SHP77 (cell line): Measurements from ENCODE around the gene SEC11A.
"Not testable (repeated sequence)": the region's sequence is repeated elsewhere in the genome, so short reads cannot be mapped to it uniquely, and the experiment has no call there.

Source experiments
- DNase-seq, 2 experiments: peaks; one replicate each; lab custom pipeline; 2025; lab: John Stamatoyannopoulos, UW

SEC11A gene

DNA sequence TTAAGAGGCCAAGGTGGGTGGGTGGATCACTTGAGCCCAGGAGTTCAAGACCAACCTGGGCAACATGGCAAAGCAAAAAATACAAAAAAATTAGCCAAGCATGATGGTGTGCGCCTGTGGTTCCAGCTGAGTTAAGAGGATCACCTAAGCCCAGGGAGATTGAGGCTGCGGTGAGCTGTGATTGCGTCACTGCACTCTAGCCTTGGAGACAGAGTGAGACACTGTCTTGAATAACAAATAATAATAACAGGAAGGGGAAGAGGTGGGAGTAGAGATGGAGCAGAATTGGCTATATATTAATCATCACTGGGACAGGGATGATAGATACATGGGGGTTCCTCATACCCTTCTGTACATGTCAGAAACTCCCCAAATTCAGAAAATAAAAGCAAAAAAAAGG is 34.1 kb downstream of the SEC11A start:
- DNase-seq, result no peak

DNA sequence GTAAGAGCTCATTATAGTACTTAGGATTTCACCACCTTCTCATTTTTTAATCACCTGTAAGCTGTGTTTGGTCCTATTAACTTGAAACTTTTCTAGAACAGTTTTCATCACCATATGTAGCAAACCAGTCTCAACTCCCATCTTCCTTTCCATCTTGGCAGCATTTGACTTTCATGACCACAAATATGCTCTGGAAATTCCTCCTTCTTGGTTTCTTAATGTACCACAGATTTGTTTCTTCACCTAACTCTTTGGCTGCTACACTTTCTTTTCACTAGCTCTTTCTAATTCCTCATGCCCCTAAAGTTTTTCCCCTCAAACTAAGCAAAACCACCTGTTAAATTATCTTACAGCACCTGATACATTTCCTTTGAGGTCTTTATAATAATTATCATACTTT is 44.7 kb downstream of the SEC11A start:
- no peak for DNase-seq

DNA sequence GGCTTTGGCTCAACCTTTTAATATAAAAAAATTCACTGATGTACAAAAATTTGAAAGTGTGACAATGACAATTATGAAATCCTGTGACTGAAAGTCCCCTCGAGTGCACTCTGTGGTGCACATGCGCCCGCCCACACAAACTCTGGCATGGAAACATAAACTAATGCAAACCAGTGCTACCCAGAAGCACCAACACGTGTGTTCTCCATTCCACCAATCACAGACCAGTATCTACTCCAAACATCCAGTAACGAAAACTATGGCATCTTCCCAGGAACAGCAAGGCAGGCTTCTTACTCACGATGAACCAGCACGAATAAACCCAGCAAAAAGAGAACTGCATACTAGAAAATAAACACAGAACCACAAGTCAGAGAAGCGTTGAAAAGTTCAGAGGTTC is 46.2 kb downstream of the SEC11A start:
- no peak for DNase-seq

DNA sequence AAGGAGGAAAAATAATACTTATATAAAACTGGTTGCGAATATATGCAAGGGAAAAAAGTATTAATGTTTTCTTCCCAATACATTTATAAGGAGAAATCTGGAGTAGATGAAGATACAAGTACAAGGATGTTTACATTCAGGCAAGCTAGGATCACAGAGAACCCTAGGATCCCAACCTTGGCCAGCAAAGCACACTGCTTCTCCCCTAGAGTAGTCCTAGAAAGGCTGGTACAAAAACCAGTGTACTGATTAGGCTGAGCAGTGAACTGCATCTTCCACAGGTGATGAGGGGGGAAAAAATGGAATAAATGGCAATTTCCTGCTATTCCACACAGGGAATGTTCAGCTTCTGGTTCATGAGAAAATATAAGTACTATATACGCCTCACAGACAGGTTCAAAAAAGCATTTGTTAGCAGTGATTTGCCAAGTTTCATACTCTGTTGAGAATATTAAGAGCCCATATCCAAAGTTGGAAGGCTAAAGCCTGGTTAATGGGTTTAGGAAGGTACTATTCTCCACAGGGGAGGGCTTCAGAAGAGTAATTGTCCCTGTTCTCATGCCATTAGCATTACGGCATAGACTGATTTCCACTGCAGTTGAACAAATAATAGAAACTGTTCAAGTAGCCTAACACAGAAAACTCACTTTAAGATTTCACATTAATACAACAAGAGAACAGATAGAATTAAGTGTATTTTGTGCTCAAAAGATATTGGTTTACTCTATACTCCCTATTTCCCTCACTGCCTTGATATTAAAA is 47.5 kb downstream of the SEC11A start:
- no peak for DNase-seq

DNA sequence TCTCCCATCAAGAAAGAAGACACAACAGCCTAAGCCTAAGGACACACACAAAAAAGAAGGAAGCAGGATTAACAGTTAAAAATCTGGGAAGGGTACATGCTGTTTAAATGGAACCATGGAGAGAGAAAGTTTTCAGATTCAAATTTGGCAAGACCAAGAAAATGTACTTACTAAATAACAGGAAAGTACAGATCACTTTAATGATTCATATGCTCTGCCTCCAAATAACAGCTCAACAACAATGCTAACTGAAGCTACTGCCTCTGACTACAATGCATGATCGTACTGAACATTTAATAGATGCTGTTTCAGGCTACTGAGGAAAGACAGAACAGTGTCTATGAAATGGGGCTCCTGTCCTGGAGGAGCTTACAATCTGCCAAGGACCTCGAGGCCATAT is 49.6 kb downstream of the SEC11A start:
- DNase-seq, result no peak

DNA sequence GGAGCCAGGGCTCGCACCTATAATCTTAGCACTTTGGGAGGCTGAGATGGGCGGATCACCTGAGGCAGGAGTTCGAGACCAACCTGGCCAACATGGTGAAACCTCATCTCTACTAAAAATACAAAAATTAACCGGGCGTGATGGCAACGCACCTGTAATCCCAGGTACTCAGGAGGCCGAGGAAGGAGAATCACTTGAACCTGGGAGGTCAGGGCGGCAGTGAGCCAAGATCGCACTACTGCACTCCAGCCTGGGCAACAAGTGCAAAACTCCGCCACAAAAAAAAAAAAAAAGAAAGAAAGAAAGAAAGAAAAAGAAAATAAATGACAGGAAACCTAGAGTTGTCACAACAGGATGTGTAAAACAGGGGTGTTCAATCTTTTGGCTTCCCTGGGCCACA is 54.9 kb downstream of the SEC11A start:
- DNase-seq, result no peak

DNA sequence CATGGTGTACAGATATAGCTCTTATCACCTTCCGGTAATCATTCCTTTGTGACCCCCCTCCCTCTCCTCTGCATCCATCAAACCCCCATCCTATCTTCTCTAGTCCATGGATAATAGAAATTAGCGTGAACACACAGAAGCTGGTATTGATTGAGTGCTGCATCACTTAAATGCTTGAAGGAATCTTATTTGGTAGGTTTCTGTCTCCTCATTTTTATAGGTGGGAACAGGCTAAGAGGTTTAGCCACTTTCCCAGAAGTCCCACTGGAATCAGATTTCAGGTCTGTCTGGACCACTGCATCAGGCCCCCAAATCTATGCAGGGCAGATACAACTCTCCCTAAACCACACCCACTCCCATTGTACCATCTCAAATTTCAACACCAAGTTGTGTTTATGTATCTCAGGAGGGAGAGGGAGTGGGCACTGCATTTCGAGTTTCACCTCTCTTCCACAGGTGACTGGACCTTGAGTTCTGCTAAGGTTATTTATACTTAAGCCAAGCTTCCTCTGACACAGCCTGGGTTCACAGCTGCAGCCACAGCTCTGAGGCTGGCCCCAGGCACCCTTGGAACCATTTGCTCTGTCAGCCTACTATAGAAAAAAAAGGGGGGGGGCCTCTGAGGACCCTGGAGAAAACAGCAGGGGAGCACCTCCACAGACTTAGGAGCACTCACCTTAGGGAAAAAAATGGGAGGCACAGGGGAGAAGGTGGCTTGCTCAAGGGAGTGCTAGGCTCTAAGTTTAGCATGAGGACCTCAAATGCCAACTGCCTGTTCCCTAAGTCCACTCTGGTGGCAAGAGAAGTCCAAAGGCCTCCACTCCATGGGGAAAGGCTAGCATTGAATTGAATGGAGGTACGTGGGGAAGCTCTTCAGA is 55.8 kb downstream of the SEC11A start:
- no peak for DNase-seq

DNA sequence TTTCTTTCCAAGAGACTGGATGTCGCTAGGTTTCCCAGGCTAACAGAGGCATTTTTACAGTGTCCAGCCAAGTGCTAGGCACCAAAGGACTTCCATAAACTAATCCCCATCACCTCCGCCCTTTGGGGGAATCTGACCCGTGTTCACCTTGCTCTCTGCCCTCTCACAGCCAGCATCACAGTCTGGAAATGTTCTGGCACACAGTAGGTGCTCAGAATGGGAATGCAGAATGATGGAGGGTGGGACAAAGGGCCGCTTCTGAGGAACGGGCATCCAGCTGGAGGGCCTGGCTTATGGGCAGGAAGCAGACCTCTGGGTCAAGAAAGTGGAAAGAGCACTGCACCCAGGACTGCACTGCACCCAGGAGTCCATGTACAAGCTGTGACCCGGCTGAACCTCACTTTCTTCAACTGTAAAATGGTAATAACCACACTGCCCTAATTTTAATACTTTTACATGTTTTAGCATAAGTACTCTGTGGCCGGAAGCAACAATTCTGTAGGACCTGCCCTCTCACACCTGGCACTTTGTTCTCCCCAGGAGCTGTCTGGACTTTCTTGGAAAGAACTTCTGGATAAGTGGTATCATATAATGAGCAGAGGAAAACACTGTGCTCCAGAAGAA is 57.0 kb downstream of the SEC11A start:
- no peak for DNase-seq

DNA sequence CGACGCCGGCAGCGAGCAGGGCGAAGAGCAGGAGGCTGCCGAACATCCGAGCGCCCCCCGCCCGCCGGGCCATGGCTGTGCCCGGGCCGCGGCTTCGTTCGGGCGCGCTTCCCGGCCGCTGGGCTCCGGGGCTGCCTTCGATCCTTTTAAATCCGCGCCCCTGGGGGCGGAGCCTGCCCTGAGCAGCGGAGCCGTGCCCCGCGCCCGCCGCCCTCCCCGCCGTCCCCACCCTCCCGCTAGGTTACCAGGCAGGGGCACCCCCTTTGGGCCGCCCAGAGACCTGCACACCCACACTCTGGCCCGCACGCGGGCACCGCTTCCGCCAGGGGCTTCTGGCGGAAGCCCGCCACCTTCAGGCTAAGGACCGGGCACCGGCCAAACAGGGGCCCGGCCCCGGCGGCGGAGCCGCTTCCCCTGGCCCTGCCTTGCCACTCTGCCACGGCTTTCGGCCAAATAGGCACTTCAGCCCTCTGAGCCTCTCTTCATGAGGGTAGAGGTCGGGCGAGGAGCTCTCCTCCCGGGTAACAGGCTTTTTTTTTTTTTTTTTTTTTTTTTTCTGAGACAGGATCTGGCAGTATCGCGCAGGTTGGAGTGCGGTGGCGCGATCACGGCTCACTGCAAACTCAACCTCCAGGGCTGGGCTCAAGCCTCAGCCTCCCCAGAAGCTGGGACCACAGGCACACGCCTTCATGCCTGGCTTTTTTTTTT is 57.7 kb downstream of the SEC11A start, which contains the start of gene NMB:
Gene NMB, minus strand, starts transcription at position 120 of the 708 bp plus-strand sequence. Its CDS starts 47 bp downstream, at position 73.
- peak; percentile 70 to 87 for DNase-seq

DNA sequence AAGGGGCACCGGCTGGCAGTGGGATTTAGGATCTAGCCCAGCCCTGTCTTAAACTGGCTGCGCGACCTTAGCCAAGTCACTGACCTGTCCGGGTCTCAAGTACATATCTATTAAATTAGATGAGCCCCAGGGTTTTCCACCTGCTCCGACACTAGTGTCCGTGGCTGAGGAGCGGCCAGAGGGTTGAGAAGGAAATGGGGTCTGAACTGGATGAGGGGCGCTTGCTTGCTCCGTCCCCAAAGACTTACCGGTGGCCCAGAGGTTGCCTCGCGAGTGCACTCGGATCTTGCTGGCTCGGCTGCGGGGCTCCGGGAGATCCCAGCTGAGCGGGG is 58.2 kb downstream of the SEC11A start:
- no peak for DNase-seq

DNA sequence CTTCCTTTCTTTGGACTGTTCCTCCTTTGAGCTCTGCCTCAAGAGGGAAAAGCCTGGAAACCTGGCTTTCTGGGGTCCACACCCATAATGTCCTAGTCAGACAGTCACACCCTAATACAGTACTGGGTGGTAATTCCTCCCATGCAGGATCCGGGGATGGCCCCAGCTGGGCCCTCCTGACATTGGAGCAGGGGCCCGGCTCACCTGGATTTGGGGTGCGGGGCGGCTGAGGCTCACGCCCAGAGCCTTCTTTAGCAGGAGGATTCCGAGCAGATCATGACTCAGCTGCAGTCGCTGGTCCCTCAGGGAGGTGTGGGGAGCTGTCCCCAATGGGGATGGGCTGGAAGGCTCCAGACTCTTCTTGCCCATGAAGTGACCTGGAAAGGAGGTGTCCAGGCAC is 59.0 kb downstream of the SEC11A start:
- DNase-seq, result no peak

DNA sequence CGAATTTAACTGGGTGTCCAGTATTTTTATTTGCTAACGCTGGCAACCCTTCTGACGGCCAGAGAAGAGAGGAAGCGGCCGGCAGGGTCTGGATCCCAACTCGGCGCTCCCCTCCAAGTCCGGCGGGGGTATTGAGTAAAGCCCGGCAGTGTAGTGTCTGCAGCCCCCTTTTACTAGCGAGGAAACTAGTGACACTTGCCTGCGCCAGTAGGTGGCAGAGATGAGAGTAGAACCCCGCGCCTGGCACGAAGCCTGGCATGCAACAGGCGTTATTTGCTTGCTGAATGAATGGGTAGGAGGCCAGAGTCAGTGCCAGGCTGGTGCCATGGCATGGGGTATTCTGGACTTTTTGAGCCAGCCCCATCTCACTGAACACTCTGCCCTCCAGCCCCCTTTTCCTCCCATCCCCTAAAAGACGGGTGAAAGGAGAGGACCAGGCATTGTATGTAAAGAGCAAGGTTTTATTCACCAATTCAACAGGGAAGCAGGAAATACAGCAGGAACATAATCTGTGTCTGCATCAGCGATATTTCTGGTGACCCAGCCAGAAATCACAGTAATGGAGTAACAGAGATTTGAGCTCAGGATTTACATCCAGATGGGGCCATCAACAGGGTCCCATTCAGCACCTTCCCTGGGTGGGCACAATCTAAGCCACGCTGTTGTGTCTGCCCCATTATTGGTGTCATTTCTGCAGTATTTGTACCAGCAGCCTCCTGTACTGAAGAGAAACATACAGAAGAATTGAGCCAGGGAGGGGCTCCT is 61.1 kb downstream of the SEC11A start:
- peak; percentile 74 to 78 for DNase-seq

DNA sequence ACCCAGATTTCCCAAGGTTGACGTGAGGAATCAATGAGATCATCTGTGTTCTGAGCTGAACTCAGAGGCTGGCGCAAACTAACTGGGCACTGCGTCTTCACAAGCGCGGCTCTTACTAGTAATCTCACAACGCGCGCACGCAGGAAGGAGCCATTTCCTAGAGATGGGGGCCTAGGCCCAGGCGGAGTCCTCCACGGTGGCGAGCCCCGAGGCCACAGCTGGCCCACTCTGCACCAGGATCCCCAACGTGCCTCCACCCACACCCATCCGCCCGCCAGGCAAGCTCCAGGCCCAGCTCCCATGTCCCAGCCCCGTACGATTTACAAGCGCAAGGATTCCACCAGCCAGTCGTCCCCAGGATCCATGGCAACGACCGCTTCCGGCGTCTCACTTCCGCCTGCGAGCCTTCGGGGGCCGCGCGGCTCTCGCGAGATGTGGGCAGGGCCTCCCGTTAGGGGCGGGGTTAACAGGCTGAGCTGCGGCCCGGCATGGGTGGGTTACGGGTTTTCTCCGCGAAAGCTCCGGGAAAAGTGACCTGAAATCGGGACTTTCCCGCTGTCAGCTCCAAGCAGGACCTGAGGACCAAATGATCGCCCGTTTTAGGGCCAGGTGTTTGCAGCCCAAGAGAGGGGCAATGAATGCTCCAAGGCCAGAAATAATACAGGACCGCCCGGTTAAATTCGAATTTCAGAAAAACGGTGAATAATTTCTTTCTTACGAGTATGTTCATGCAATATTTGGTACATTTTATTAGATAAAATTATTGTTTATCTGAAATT is 61.8 kb downstream of the SEC11A start, which contains the start of gene WDR73:
Gene WDR73, minus strand, starts transcription at position 374 of the 779 bp plus-strand sequence. Its CDS starts 9 bp downstream, at position 365.
- peak; percentile 86 to 92 for DNase-seq

DNA sequence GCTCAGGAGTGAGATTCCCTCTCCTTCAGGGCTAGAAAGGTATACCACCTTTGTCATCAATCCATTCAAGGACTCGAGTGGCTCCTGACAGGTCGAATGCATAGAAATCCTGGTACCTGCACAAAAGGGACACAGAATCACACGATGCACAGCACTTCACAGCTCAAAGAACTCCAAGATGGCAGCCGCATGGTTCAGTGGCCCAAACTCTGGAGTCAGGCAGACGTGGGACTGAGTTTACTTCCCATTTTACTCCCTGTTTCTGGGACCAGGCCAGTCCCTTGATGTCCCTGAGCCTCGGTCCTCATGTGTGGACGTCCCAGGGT is 62.4 kb downstream of the SEC11A start:
- no peak for DNase-seq

DNA sequence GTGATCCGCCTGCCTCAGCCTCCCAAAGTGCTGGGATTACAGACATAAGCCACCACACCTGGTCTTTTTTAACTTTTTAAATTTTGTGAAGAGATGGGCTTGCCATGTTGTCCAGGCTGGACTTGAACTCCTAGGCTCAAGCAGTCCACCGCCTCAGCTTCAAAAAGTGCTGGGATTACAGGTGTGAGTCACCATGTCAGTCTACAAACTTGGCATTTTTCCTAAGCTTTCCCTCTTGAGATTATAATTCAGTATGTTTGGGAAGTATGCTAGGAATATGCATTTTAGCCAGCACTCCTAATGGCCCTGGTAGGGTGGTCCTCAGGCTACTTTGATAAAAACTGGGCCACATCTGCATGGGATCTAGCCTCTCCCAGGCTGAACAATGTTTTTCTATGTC is 66.2 kb downstream of the SEC11A start:
- DNase-seq, result no peak

DNA sequence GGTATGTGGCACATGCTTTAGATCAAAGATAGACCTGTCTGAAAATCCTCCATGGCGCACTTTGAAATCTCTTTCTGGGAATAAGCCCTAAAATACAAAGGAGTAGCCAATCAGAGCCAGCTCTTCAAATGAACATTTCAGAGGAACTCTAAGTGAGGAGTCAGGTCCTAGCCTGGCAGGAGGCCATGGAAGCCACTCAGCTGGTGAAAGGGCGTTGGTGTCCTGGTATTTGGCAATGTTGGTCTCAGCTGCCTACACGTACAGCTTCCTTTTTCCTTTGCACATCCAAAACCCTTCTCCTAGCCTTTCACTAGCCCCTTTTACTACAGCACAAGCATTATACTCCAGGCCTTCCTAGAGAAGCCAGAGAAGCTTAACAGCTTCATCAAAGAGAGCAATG is 67.4 kb downstream of the SEC11A start:
- DNase-seq, result no peak

DNA sequence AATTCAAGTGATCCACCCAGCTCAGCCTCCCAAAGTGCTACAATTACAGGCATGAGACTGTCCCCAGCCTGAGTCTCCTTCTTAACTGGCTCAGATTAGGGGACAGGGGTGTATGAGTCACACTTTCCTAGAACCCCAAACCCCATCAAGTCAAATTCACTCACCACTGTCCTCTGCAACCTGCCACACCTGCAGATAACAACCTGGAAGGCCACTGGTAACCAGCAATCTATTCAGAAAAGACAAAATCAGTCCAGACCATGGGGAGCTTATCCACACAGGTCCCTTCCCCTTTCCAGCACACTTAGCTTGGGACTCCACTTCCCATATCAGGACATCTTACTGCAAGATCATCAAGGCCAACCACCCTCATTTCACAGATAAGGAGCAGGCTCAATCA is 68.2 kb downstream of the SEC11A start:
- DNase-seq, result no peak

DNA sequence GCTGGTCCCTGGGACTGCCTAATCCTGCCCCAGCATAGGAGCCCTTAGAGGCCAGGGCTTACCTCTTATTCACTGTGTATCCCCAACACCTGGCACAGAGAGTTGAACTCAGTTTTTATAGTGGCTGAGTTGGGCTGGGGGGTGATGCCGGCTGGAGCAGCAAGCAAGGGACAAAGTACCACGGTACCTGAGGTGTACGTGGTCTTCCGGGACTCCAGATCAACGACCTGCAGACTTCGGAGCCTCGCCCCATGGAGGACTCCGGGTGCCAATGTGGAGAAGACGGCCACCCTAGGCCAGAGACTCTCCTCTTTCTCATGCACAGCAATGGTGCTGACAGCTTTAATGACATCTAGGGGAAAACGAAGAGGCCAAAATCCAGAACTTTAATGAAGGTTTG is 69.9 kb downstream of the SEC11A start:
- no peak for DNase-seq

DNA sequence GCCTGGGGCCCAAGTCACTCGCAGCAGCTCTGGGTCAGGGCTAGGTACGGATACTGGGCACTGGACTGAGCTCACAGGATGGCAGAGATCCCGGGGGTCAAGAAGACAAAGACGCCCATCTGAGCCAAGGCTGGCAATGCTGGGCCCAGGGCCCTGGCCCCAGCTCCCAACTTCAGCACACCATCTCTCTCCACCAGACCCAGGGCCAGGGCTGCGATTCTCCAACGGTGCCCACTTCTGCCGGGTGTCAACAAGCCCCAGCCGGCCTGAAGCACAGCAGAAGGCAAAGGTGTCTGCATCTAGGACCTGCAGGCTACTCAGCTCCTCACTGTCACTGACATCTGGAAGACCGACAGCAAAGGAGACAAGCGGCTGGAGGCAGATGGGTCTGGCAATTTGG is 70.4 kb downstream of the SEC11A start:
- no peak for DNase-seq

DNA sequence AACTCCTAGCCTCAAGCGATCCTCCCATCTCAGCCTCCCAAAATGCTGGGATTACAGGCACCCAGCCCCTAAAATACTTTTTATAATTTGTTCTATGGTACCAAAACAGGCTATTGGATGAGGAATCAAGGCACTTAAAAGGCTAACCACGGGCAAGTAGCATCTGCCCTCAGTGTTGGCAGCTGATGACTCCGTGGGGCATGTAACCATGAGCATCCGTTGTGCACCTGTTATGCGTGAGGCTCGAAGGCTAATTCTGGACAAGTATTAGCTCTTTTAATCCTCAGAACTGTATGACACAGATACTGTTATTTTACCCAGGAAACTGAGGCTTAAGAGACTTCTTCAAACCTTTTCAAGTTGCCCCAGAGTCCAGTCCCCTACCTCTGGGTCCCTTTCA is 72.1 kb downstream of the SEC11A start:
- no peak for DNase-seq

DNA sequence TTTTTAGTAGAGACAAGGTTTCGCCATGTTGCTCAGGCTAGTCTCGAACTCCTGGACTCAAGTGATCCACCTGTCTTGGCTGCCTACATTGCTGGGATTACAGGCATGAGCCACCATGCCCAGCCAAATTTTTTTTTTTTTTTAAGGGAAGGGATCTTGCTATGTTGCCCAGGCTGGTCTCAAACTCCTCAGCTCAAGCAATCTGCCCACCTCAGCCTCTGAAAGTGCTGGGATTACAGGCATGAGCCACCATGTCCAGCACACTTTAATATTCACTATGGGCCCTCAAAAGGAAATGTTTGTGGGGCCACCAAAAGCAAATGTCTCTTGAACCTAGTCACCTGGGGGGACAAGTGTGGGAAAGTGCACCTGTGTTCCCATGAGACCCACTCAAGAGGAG is 73.3 kb downstream of the SEC11A start:
- DNase-seq, result not testable (repeated sequence)
